GM21447 (cell line): ENCODE measurements around the gene OXLD1.
A peak's percentile ranks its signal among the peaks of the same experiment; 100 is the strongest.

Experiments used
- ATAC-seq: cut with Tn5 transposase; IDR thresholded peaks from one replicate; pipeline ENCODE4 v1.9.1; 2021; ENCODE audit not compliant: unreplicated experiment

OXLD1 gene

GRCh38 chr17:81702934-81703746 lies 36.7 kb upstream of the OXLD1 start, which contains the start of gene MRPL12:
MRPL12 (plus strand) TSS chr17:81703367; CDS start chr17:81703502, 135 bp downstream.
- peak; percentile 75 for ATAC-seq

GRCh38 chr17:81701288-81702071 lies 35.1 kb upstream of the OXLD1 start:
- no peak for ATAC-seq

GRCh38 chr17:81700353-81701287 lies 34.2 kb upstream of the OXLD1 start:
- no peak for ATAC-seq

DNA sequence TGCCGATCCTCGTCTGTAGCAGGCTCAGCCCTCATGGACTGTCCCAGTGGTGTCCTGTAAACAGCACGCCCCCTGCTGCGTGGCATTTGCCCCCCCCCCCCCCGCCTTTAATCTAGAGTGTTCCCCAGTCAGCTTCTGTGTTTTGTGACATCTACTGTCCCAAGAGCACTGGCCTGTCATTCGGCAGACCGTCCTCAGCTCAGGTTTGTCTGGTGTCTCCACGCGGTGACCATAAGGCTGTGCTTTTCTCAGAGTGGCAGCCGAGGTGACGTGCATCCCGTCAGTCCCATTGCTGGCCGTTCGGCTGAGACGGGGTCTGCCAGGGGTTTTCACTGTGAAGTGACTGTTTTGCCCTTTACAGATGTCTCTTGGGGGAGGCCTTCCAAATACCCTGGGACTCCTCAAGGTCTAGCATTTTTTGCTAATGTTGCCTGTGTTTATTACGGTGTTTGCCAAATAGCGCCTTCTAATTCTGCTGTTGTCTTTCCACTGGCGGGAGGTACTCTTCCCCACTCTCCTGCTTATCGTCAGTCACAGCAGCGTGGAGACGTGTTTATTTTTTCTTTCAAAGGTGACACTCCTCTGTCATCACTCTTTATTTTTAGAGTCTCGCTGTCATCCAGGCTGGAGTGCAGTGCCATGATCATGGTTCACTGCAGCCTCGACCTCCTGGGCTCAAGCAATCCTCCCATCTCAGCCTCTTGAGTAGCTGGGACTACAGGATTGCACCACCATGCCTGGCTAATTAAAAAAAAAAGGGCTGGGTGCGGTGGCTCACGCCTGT lies 31.0 kb upstream of the OXLD1 start:
- no peak for ATAC-seq

DNA sequence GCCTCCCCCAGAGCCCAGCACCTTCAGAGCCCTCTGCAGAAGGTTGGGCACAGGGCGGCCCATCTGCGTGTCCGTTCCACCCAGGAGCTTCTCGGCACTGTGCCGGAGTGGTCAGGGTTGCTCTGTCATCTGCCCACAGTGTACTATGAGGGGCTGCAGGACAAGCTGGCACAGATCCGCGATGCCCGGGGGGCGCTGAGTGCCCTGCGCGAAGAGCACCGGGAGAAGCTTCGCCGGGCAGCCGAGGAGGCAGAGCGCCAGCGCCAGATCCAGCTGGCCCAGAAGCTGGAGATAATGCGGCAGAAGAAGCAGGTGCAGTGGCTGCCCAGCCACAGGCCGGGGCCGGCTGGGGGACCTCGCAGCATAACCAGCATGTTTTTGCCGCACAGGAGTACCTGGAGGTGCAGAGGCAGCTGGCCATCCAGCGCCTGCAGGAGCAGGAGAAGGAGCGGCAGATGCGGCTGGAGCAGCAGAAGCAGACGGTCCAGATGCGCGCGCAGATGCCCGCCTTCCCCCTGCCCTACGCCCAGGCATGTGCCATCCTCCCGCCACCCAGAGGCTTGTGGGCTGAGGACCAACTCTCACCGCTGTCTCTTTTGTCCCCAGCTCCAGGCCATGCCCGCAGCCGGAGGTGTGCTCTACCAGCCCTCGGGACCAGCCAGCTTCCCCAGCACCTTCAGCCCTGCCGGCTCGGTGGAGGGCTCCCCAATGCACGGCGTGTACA lies 30.0 kb upstream of the OXLD1 start:
- no peak for ATAC-seq

GRCh38 chr17:81695801-81696200 lies 29.4 kb upstream of the OXLD1 start:
- ATAC-seq: no peak

- no peak for ATAC-seq
These were observed 28.8 kb upstream of the OXLD1 start for GRCh38 chr17:81695211-81695610.

GRCh38 chr17:81694810-81695209 lies 28.4 kb upstream of the OXLD1 start:
- no peak for ATAC-seq

DNA sequence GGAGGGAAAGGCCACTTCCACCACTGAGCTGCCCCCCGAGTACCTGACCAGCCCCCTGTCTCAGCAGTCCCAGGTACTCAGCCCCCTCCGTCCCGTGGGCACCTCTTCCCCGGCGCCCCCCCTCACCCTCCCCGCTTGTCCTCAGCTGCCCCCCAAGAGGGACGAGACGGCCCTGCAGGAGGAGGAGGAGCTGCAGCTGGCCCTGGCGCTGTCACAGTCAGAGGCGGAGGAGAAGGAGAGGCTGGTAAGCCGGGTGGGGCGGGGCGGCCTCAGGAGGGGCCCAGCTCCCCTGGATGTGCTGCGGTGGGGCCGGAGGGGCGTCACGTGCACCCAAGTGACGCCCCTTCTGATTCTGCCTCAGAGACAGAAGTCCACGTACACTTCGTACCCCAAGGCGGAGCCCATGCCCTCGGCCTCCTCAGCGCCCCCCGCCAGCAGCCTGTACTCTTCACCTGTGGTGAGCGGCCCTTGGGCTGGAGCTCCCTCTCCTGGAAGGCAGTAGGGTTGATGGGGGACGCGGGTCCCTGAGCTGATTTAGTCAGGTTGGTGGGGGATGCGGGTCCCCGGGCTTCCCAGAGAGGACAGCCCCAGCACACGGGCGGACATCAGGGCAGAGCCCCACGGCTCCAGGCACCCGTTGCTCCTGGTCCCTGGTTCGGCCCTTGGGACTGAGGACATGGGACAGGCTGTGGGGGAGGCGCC lies 27.3 kb upstream of the OXLD1 start:
- ATAC-seq: no peak

- ATAC-seq: no peak
These were observed 25.2 kb upstream of the OXLD1 start for GRCh38 chr17:81691608-81692007.

DNA sequence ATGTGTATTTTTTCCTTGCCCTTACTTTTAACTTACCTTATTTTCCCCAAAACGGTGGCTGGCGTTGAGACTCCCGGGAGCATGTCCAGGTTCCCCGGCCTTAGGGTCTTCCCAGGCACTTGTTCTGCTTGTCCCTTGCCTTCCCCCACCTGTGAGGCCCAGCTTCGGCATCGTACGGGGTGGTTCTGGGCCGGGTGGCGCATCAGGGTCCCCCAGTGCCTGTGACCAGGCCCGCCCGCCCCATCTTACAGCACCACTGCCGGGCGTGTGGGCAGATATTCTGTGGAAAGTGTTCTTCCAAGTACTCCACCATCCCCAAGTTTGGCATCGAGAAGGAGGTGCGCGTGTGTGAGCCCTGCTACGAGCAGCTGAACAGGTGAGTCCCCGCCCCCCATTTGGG lies 24.8 kb upstream of the OXLD1 start:
- no peak for ATAC-seq

DNA sequence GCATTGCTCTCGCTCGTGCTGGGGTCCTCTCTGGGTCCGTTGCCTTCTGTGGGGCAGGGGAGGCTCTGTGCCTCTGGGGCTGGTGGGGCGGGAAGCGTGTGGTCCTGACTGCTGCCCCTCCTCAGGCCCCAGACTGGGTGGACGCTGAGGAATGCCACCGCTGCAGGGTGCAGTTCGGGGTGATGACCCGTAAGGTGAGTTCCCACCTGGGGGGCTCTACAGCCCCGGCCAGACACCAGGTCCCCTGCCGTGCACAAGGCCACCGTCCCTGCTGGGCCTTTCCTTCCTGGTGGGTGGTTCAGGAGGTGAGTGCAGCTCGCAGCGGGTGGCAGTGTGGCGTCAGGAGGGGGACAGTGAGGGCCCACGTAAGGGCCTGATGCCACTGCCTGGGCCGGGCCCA lies 24.1 kb upstream of the OXLD1 start:
- ATAC-seq: no peak

DNA sequence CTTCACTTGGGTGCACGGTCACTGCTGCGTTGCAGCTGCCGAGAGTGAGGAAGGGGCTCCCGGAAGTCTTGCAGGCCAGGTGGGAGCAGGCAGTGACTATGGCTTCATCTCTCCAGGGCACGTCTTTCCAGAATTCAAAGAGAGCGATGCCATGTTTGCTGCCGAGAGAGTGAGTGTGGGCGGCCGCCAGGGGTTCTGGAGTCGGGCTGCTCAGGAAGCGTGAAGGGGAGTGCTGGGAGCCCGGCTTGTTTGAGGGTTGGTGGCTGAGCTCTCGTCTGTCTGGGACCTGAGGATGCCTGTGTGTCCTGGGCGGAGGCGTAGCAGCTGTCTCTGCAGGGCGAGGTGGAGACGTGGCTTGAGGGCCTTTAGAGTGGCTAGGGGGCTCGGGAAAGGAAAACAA lies 23.7 kb upstream of the OXLD1 start:
- ATAC-seq: no peak

- ATAC-seq: no peak
These were observed 22.2 kb upstream of the OXLD1 start for GRCh38 chr17:81688616-81689015.

GRCh38 chr17:81687770-81688541 lies 21.6 kb upstream of the OXLD1 start:
- no peak for ATAC-seq

GRCh38 chr17:81686614-81687013 lies 20.2 kb upstream of the OXLD1 start:
- ATAC-seq: no peak

- ATAC-seq: no peak
These were observed 18.7 kb upstream of the OXLD1 start for GRCh38 chr17:81685108-81685507.

GRCh38 chr17:81684442-81684911 lies 18.1 kb upstream of the OXLD1 start:
- no peak for ATAC-seq
